HepG2 (cell line): ENCODE data around the gene RPS27A. TPM values are rescaled to one million over a fixed set of nuclear protein-coding genes. Genes with fewer than 3 reads are reported as not detected.
A peak's percentile ranks its signal among the peaks of the same experiment; 100 is the strongest.

Experiments
- DBP ChIP-seq: sonication (generic); formaldehyde crosslinking; IDR thresholded peaks from 2 replicates; pipeline ENCODE4 v1.4.0; 2020; ENCODE audit warnings: missing genetic modification reagents; ENCODE audit errors: not compliant biosample characterization
- KAT8 ChIP-seq: IDR thresholded peaks from 2 replicates; pipeline ENCODE4 v1.6.1; 2016; ENCODE audit warnings: missing genetic modification reagents, missing compliant biosample characterization
- KLF11 ChIP-seq: IDR thresholded peaks from 2 replicates; pipeline ENCODE4 v1.6.1; 2016; ENCODE audit warnings: missing compliant biosample characterization
- KLF15 ChIP-seq: sonication (generic); formaldehyde crosslinking; IDR thresholded peaks from 2 replicates; pipeline ENCODE4 v1.8.1; 2023; ENCODE audit warnings: borderline replicate concordance, mild to moderate bottlenecking, inconsistent platforms, missing genetic modification reagents, mixed read lengths
- KMT2A ChIP-seq: sonication (generic); formaldehyde crosslinking; IDR thresholded peaks from 2 replicates; pipeline ENCODE4 v1.4.0; 2020; ENCODE audit warnings: missing genetic modification reagents
- MTA3 ChIP-seq: sonication (generic); formaldehyde crosslinking; IDR thresholded peaks from 2 replicates; pipeline ENCODE4 v1.4.0; 2020; ENCODE audit warnings: missing genetic modification reagents
- MXI1 ChIP-seq: IDR thresholded peaks from 3 replicates; pipeline ENCODE4 v1.6.1; 2012; ENCODE audit warnings: low read depth, low read length, inconsistent platforms, borderline replicate concordance
- NFKBIZ ChIP-seq: IDR thresholded peaks from 2 replicates; pipeline ENCODE4 v1.6.1; 2018; ENCODE audit warnings: missing genetic modification reagents, missing compliant biosample characterization
- PREB ChIP-seq: sonication (generic); formaldehyde crosslinking; IDR thresholded peaks from 2 replicates; pipeline ENCODE4 v1.4.0; 2020; ENCODE audit warnings: missing genetic modification reagents
- RAD21 ChIP-seq: fragments of 450-650 bp; formaldehyde crosslinking; IDR thresholded peaks from 2 replicates; pipeline ENCODE4 v1.5.0; 2020; ENCODE audit warnings: mild to moderate bottlenecking
- RFX3 ChIP-seq: IDR thresholded peaks from 2 replicates; pipeline ENCODE4 v1.6.1; 2016; ENCODE audit warnings: missing biosample characterization, missing genetic modification reagents
- SATB2 ChIP-seq: sonication (generic); formaldehyde crosslinking; IDR thresholded peaks from 2 replicates; pipeline ENCODE4 v1.5.0; 2020; ENCODE audit warnings: missing genetic modification reagents
- SNAPC5 ChIP-seq: sonication (generic); formaldehyde crosslinking; IDR thresholded peaks from 2 replicates; pipeline ENCODE4 v1.8.1; 2023; ENCODE audit warnings: mild to moderate bottlenecking, missing genetic modification reagents, borderline replicate concordance
- TFDP2 ChIP-seq: sonication (generic); formaldehyde crosslinking; IDR thresholded peaks from 2 replicates; pipeline ENCODE4 v1.4.0; 2020; ENCODE audit warnings: missing genetic modification reagents
- ZBTB26 ChIP-seq: IDR thresholded peaks from 2 replicates; pipeline ENCODE4 v1.6.1; 2016; ENCODE audit warnings: missing compliant biosample characterization, missing genetic modification reagents, borderline replicate concordance
- ZFX ChIP-seq: sonication (generic); formaldehyde crosslinking; IDR thresholded peaks from 2 replicates; pipeline ENCODE4 v1.4.0; 2020; ENCODE audit warnings: mild to moderate bottlenecking, low read depth, missing genetic modification reagents, moderate library complexity
- ZNF430 ChIP-seq: sonication (generic); formaldehyde crosslinking; IDR thresholded peaks from 2 replicates; pipeline ENCODE4 v1.9.0; 2021; ENCODE audit warnings: mild to moderate bottlenecking, missing genetic modification reagents
- ZNF766 ChIP-seq: sonication (generic); formaldehyde crosslinking; IDR thresholded peaks from 2 replicates; pipeline ENCODE4 v1.5.0; 2020; ENCODE audit warnings: missing genetic modification reagents, borderline replicate concordance
- ZNF788 ChIP-seq: sonication (generic); formaldehyde crosslinking; IDR thresholded peaks from 2 replicates; pipeline ENCODE4 v1.5.0; 2020; ENCODE audit warnings: mild to moderate bottlenecking, missing genetic modification reagents, borderline replicate concordance
- polyA plus RNA-seq, 8 experiments: library from polyadenylated mRNA; depleted of rRNA in 3 of 8; stranded (reverse) in 7 of 8; unstranded in 1 of 8; fragments of >200 nt; fragmentation: Illumina TruSeq in 4 of 8; extraction: Trizol in 4 of 8; gene quantifications; 2 replicates each; pipeline versions ENCODE4 v1.2.1 to v1.2.3, GENCODE V29; 2011 to 2016; ENCODE audit warnings: low read depth in 4 of 8, missing spikeins in 1 of 8, mixed read lengths in 1 of 8; ENCODE audit not compliant: insufficient read depth in 1 of 8
- total RNA-seq, 5 experiments: library from RNA; depleted of rRNA; stranded (reverse); fragments of >200 nt; fragmentation: Illumina TruSeq; extraction: Trizol; gene quantifications; 2 replicates each; pipeline ENCODE4 v1.2.3, GENCODE V29; 2016; ENCODE audit warnings: low read depth in 1 of 5
- TF ChIP-seq, protein P1 (sequence below), 2 experiments: sonication (generic) in 1 of 2; formaldehyde crosslinking in 1 of 2; IDR thresholded peaks; 2 replicates each; pipeline versions ENCODE4 v1.5.1 to v1.6.1; 2011 to 2020; ENCODE audit warnings: borderline replicate concordance in 1 of 2, low read depth in 1 of 2, low read length in 1 of 2, mild to moderate bottlenecking in 1 of 2, missing genetic modification reagents in 1 of 2, moderate library complexity in 1 of 2

The RPS27A gene
- total and polyA plus RNA-seq, 2 of the 13 experiments (the other 11 are each of a cell fraction or from before 2014, with no cell fraction given) = 2,779 to 3,269 TPM

GRCh38 chr2:55232084-55232862 lies at the start of gene RPS27A, which contains the start of gene CLHC1 (continued):
- TF ChIP-seq ZNF788 (CRISPR knock-in tag) = peak; percentile 41; the same call in 1 of the 2 replicates
- peak; percentile 85 for TF ChIP-seq ZNF430
- peak; percentile 87 for TF ChIP-seq ZFX (CRISPR knock-in tag)
- TF ChIP-seq TFDP2 = no peak; the same call in none of the 2 replicates
- TF ChIP-seq RFX3 (CRISPR knock-in tag) = peak; percentile 91
- no peak for TF ChIP-seq DBP (CRISPR knock-in tag)
- no peak for TF ChIP-seq SNAPC5 (CRISPR knock-in tag)
- no peak; the same call in 1 of the 2 replicates for TF ChIP-seq SATB2 (CRISPR knock-in tag)
- peak; percentile 91 for TF ChIP-seq KAT8 (CRISPR knock-in tag)
- TF ChIP-seq ZBTB26 (CRISPR knock-in tag) = peak; percentile 63; the same call in 1 of the 2 replicates
- peak; percentile 77; the same call in 1 of the 2 replicates for TF ChIP-seq KLF11 (CRISPR knock-in tag)
- TF ChIP-seq, protein P1, sequence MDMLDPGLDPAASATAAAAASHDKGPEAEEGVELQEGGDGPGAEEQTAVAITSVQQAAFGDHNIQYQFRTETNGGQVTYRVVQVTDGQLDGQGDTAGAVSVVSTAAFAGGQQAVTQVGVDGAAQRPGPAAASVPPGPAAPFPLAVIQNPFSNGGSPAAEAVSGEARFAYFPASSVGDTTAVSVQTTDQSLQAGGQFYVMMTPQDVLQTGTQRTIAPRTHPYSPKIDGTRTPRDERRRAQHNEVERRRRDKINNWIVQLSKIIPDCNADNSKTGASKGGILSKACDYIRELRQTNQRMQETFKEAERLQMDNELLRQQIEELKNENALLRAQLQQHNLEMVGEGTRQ (IDR thresholded peaks at IDR 0.05; ENCODE audit: low read depth, low read length) = no peak
- TF ChIP-seq, protein P1 (CRISPR knock-in tag; IDR thresholded peaks at IDR 0.05; ENCODE audit: borderline replicate concordance) = peak; percentile 62; the same call in 1 of the 2 replicates
- TF ChIP-seq NFKBIZ (CRISPR knock-in tag) = peak; percentile 22; the same call in 1 of the 2 replicates
- TF ChIP-seq MTA3 = no peak
- peak; percentile 37; the same call in 1 of the 2 replicates for TF ChIP-seq KLF15 (CRISPR knock-in tag)
- TF ChIP-seq ZNF766 (CRISPR knock-in tag) = peak; percentile 73; the same call in 1 of the 2 replicates
- peak; percentile 66 for TF ChIP-seq KMT2A (CRISPR knock-in tag)
- peak; percentile 90; the same call in 1 of the 3 replicates for TF ChIP-seq MXI1
- no peak for TF ChIP-seq PREB (CRISPR knock-in tag)
- peak; percentile 50 for TF ChIP-seq RAD21
